HepG2 (cell line): Measurements from ENCODE around the gene HEXIM1. TPM values are rescaled to one million over a fixed set of nuclear protein-coding genes. Genes with fewer than 3 reads are reported as not detected.

ENCODE experiments used
- ASH2L ChIP-seq: fragments of 300-600, 200-600 bp; sonication (generic); IDR thresholded peaks from 2 replicates; pipeline ENCODE4 v1.7.0; 2017; ENCODE audit warnings: low read depth, mild to moderate bottlenecking, moderate library complexity, mixed read lengths, low read length; ENCODE audit not compliant: insufficient read length
- DPF2 ChIP-seq: sonication (generic); formaldehyde crosslinking; IDR thresholded peaks from 2 replicates; pipeline ENCODE4 v1.4.0; 2020; ENCODE audit warnings: mild to moderate bottlenecking, low read depth, missing genetic modification reagents, borderline replicate concordance
- HCFC1 ChIP-seq: fragments of 150-350 bp; IDR thresholded peaks from 2 replicates; pipeline ENCODE4 v1.6.1; 2014; ENCODE audit warnings: low read depth, low read length
- HOXA3 ChIP-seq: sonication (generic); formaldehyde crosslinking; IDR thresholded peaks from 2 replicates; pipeline ENCODE4 v1.5.0; 2020; ENCODE audit warnings: missing genetic modification reagents
- KLF13 ChIP-seq: sonication (generic); formaldehyde crosslinking; IDR thresholded peaks from 2 replicates; pipeline ENCODE4 v1.4.0; 2020; ENCODE audit warnings: mild to moderate bottlenecking, missing genetic modification reagents
- MTF1 ChIP-seq: sonication (generic); formaldehyde crosslinking; IDR thresholded peaks from 2 replicates; pipeline ENCODE4 v1.5.0; 2020; ENCODE audit warnings: missing genetic modification reagents
- RNF2 ChIP-seq: fragments of 450-650 bp; conservative IDR thresholded peaks from 2 replicates; pipeline ENCODE4 v1.6.1; 2016; ENCODE audit warnings: low read depth
- SMARCC2 ChIP-seq: fragments of 450-650 bp; IDR thresholded peaks from 2 replicates; pipeline ENCODE4 v1.6.1; 2017; ENCODE audit warnings: antibody characterized with exemption, mild to moderate bottlenecking
- ZBTB21 ChIP-seq: sonication (generic); formaldehyde crosslinking; IDR thresholded peaks from 2 replicates; pipeline ENCODE4 v1.4.0; 2020; ENCODE audit warnings: missing genetic modification reagents
- ZNF781 ChIP-seq: sonication (generic); formaldehyde crosslinking; IDR thresholded peaks from 2 replicates; pipeline ENCODE4 v1.5.1; 2020; ENCODE audit warnings: borderline replicate concordance, mild to moderate bottlenecking, missing genetic modification reagents; ENCODE audit errors: not compliant biosample characterization
- polyA plus RNA-seq, 8 experiments: library from polyadenylated mRNA; depleted of rRNA in 3 of 8; stranded (reverse) in 7 of 8; unstranded in 1 of 8; fragments of >200 nt; fragmentation: Illumina TruSeq in 4 of 8; extraction: Trizol in 4 of 8; gene quantifications; 2 replicates each; pipeline versions ENCODE4 v1.2.1 to v1.2.3, GENCODE V29; 2011 to 2016; ENCODE audit warnings: low read depth in 4 of 8, missing spikeins in 1 of 8, mixed read lengths in 1 of 8; ENCODE audit not compliant: insufficient read depth in 1 of 8
- total RNA-seq, 5 experiments: library from RNA; depleted of rRNA; stranded (reverse); fragments of >200 nt; fragmentation: Illumina TruSeq; extraction: Trizol; gene quantifications; 2 replicates each; pipeline ENCODE4 v1.2.3, GENCODE V29; 2016; ENCODE audit warnings: low read depth in 1 of 5
- TF ChIP-seq, protein P1 (sequence below): sonication (generic); formaldehyde crosslinking; IDR thresholded peaks from 2 replicates; pipeline ENCODE4 v1.4.0; 2020; ENCODE audit warnings: mild to moderate bottlenecking, missing genetic modification reagents, borderline replicate concordance
- TF ChIP-seq, protein P2 (sequence below): sonication (generic); formaldehyde crosslinking; IDR thresholded peaks from 2 replicates; pipeline ENCODE4 v1.4.0; 2020; ENCODE audit warnings: mild to moderate bottlenecking, missing genetic modification reagents
- TF ChIP-seq, protein P3 (sequence below): IDR thresholded peaks from 2 replicates; pipeline ENCODE4 v1.6.1; 2012; ENCODE audit warnings: low read depth, low read length, improper control_type of control experiment

HEXIM1 gene
- total and polyA plus RNA-seq, 2 of the 13 experiments (the other 11 are each of a cell fraction or from before 2014, with no cell fraction given), result 10.5 to 16.6 TPM

DNA sequence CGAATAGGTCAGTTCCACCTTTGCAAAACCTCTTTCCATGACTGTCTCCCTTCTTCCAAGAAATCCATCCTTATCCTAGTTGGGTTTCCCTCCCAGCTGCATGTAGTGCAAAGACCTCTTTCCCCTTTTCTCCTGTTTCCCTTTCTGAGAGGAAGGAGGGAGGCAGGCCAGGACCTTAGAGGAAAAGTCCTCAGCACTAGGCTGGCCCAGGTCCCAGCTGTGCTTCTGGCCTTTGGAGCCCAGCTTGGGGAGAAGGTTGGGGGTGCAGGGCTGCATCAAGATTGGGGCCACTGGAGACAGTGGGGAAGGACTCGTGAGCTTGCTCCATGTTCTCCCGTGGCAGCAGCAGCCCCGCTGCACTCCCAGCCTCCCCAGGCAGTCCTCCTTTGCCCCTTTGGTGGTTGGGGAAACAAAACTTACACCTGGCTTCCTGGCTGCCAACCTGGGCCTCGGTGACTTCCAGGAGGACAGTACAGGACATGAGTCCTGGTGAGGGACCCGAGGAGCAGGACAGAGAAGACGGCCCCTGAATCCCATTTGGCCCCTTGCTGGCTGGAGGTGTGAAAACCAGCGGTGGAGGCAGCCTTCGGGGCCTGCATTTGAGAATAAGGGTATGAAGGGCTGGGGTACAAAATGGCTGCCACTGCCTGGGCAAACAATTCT lies 13.9 kb downstream of the HEXIM1 start (continued):
- TF ChIP-seq, protein P1, sequence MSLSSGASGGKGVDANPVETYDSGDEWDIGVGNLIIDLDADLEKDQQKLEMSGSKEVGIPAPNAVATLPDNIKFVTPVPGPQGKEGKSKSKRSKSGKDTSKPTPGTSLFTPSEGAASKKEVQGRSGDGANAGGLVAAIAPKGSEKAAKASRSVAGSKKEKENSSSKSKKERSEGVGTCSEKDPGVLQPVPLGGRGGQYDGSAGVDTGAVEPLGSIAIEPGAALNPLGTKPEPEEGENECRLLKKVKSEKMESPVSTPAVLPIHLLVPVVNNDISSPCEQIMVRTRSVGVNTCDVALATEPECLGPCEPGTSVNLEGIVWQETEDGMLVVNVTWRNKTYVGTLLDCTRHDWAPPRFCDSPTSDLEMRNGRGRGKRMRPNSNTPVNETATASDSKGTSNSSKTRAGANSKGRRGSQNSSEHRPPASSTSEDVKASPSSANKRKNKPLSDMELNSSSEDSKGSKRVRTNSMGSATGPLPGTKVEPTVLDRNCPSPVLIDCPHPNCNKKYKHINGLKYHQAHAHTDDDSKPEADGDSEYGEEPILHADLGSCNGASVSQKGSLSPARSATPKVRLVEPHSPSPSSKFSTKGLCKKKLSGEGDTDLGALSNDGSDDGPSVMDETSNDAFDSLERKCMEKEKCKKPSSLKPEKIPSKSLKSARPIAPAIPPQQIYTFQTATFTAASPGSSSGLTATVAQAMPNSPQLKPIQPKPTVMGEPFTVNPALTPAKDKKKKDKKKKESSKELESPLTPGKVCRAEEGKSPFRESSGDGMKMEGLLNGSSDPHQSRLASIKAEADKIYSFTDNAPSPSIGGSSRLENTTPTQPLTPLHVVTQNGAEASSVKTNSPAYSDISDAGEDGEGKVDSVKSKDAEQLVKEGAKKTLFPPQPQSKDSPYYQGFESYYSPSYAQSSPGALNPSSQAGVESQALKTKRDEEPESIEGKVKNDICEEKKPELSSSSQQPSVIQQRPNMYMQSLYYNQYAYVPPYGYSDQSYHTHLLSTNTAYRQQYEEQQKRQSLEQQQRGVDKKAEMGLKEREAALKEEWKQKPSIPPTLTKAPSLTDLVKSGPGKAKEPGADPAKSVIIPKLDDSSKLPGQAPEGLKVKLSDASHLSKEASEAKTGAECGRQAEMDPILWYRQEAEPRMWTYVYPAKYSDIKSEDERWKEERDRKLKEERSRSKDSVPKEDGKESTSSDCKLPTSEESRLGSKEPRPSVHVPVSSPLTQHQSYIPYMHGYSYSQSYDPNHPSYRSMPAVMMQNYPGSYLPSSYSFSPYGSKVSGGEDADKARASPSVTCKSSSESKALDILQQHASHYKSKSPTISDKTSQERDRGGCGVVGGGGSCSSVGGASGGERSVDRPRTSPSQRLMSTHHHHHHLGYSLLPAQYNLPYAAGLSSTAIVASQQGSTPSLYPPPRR (CRISPR knock-in tag), result no peak; the same call in 1 of the 2 replicates
- peak; percentile 26; the same call in 1 of the 2 replicates for TF ChIP-seq HOXA3 (CRISPR knock-in tag)
- no peak for TF ChIP-seq ZNF781 (CRISPR knock-in tag)
- no peak for TF ChIP-seq KLF13 (CRISPR knock-in tag)
- TF ChIP-seq, protein P2, sequence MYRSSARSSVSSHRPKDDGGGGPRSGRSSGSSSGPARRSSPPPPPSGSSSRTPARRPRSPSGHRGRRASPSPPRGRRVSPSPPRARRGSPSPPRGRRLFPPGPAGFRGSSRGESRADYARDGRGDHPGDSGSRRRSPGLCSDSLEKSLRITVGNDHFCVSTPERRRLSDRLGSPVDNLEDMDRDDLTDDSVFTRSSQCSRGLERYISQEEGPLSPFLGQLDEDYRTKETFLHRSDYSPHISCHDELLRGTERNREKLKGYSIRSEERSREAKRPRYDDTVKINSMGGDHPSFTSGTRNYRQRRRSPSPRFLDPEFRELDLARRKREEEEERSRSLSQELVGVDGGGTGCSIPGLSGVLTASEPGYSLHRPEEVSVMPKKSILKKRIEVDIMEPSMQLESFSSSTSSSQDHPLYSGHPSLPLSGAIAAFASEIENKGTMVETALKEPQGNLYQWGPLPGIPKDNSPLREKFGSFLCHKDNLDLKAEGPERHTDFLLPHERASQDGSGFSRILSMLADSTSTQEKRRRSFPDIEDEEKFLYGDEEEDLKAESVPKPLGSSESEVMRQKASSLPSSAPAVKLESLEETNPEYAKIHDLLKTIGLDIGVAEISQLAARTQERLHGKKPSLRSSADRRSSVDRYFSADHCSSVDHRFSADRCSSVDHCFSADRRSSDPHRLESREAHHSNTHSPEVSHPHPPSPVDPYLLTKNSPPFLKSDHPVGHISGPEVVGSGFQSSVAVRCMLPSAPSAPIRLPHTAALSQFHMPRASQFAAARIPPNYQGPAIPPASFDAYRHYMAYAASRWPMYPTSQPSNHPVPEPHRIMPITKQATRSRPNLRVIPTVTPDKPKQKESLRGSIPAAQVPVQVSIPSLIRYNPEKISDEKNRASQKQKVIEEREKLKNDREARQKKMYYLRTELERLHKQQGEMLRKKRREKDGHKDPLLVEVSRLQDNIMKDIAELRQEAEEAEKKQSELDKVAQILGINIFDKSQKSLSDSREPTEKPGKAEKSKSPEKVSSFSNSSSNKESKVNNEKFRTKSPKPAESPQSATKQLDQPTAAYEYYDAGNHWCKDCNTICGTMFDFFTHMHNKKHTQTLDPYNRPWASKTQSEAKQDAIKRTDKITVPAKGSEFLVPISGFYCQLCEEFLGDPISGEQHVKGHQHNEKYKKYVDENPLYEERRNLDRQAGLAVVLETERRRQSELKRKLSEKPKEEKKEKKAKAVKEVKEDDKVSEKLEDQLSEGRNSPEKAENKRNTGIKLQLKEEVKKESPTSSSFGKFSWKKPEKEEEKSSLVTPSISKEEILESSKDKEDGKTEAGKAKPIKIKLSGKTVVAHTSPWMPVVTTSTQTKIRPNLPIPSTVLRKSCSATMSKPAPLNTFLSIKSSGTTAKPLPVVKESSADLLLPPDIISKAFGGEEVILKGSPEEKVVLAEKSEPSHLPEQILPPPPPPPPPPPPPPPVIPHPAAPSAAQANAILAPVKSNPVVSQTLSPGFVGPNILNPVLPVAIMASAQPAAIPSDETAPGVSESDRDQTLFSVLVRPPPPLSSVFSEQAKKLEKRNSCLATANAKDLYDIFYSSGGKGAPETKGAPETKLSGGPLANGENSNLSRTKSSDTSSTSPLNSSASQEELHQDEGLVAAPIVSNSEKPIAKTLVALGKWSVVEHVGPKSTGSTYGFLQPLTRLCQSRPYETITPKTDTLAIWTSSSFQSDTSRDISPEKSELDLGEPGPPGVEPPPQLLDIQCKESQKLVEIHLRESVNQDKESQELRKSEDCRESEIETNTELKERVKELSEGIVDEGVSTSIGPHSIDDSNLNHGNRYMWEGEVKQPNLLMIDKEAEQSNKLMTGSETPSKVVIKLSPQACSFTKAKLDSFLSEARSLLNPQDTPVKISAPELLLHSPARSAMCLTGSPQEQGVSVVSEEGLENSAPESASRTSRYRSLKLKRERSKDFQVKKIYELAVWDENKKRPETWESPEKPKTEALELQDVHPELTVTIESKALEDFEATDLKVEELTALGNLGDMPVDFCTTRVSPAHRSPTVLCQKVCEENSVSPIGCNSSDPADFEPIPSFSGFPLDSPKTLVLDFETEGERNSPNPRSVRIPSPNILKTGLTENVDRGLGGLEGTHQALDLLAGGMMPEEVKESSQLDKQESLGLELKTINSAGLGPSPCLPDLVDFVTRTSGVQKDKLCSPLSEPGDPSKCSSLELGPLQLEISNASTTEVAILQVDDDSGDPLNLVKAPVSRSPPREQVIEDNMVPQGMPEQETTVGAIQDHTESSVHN (CRISPR knock-in tag), result no peak
- TF ChIP-seq HCFC1, result no peak
- no peak for TF ChIP-seq DPF2 (CRISPR knock-in tag)
- no peak for TF ChIP-seq RNF2
- TF ChIP-seq, protein P3, sequence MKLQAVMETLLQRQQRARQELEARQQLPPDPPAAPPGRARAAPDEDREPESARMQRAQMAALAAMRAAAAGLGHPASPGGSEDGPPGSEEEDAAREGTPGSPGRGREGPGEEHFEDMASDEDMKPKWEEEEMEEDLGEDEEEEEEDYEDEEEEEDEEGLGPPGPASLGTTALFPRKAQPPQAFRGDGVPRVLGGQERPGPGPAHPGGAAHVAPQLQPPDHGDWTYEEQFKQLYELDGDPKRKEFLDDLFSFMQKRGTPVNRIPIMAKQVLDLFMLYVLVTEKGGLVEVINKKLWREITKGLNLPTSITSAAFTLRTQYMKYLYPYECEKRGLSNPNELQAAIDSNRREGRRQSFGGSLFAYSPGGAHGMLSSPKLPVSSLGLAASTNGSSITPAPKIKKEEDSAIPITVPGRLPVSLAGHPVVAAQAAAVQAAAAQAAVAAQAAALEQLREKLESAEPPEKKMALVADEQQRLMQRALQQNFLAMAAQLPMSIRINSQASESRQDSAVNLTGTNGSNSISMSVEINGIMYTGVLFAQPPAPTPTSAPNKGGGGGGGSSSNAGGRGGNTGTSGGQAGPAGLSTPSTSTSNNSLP, result no peak
- no peak for TF ChIP-seq ASH2L
- TF ChIP-seq MTF1, result no peak
- no peak for TF ChIP-seq ZBTB21 (CRISPR knock-in tag)
- TF ChIP-seq SMARCC2, result no peak
